Ascending aorta (tissue), 2 donors: ENCODE measurements around the gene NTM. TPM values are rescaled to one million over a fixed set of nuclear protein-coding genes. Genes with fewer than 3 reads are reported as not detected.

Source experiments
- DNase-seq, 2 donors: peaks; one replicate each; pipeline ENCODE4 v3.0.0-alpha.2; 2019; ENCODE audit warnings: low spot score in 2 of 2
- H3K27ac ChIP-seq, 2 donors: fragments of 200-600 bp; sonication (generic); one replicate each; pipeline ENCODE4 v1.5.1; 2016 to 2017; ENCODE audit warnings: mild to moderate bottlenecking in 1 of 2
- H3K27me3 ChIP-seq: fragments of 200-600 bp; sonication (generic); one replicate; pipeline ENCODE4 v1.5.1; 2017
- H3K36me3 ChIP-seq, 2 donors: fragments of 200-600 bp; sonication (generic); one replicate each; pipeline ENCODE4 v1.5.1; 2016
- H3K4me1 ChIP-seq, 2 donors: fragments of 200-600 bp; sonication (generic); one replicate each; pipeline ENCODE4 v1.5.1; 2016 to 2017; ENCODE audit warnings: mild to moderate bottlenecking in 1 of 2
- H3K4me3 ChIP-seq, 2 donors: fragments of 200-600 bp; sonication (generic); one replicate each; pipeline ENCODE4 v1.5.1; 2016 to 2017; ENCODE audit warnings: mild to moderate bottlenecking in 1 of 2
- H3K9me3 ChIP-seq, 2 donors: fragments of 200-600 bp; sonication (generic); one replicate each; pipeline ENCODE4 v1.5.1; 2016
- intact Hi-C: fragments of 100-400 bp; cut with DNase I; formaldehyde crosslinking; loops from one replicate; pipeline ENCODE4 v1.15.1; 2023
- total RNA-seq: library from RNA; depleted of rRNA; stranded (reverse); fragments of >200 nt; gene quantifications from one replicate; pipeline ENCODE4 v1.1.0, GENCODE V29; 2016
- TF ChIP-seq, protein P1 (sequence below), 3 experiments: fragments of 200-600 bp in 2 of 3; fragments of 450-650 bp in 1 of 3; sonication (generic) in 2 of 3; IDR thresholded peaks; one replicate each; pipeline ENCODE4 v1.5.1; 2016 to 2019; ENCODE audit warnings: antibody characterized with exemption in 3 of 3, mild to moderate bottlenecking in 1 of 3, moderate library complexity in 1 of 3

NTM gene
- total RNA-seq, 1 donor from 2014 or later: not detected

GRCh38 chr11:131402040-131402439 lies 31.6 kb downstream of the NTM start:
- Histone ChIP-seq H3K36me3 (no peaks in the 10 kb centered on the region), H3K4me3 (no peak overlapping the region), H3K27ac (no peak overlapping the region), H3K27me3 (no peaks in the 10 kb centered on the region), H3K9me3 (no peaks in the 10 kb centered on the region), H3K4me1 (no peaks in the 10 kb centered on the region)
- intact Hi-C loops: no loop called here
- DNase-seq: no peak
- TF ChIP-seq, protein P1, sequence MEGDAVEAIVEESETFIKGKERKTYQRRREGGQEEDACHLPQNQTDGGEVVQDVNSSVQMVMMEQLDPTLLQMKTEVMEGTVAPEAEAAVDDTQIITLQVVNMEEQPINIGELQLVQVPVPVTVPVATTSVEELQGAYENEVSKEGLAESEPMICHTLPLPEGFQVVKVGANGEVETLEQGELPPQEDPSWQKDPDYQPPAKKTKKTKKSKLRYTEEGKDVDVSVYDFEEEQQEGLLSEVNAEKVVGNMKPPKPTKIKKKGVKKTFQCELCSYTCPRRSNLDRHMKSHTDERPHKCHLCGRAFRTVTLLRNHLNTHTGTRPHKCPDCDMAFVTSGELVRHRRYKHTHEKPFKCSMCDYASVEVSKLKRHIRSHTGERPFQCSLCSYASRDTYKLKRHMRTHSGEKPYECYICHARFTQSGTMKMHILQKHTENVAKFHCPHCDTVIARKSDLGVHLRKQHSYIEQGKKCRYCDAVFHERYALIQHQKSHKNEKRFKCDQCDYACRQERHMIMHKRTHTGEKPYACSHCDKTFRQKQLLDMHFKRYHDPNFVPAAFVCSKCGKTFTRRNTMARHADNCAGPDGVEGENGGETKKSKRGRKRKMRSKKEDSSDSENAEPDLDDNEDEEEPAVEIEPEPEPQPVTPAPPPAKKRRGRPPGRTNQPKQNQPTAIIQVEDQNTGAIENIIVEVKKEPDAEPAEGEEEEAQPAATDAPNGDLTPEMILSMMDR (IDR thresholded peaks at IDR 0.05): no peak

GRCh38 chr11:131404010-131404409 lies 33.6 kb downstream of the NTM start:
- H3K36me3 ChIP-seq: no peaks in the 10 kb centered on the region
- no peaks in the 10 kb centered on the region for H3K27me3 ChIP-seq
- intact Hi-C loops: no loop called here
- no peak overlapping the region for H3K4me3 ChIP-seq
- no peak overlapping the region for H3K27ac ChIP-seq
- TF ChIP-seq, protein P1 (IDR thresholded peaks at IDR 0.05): no peak
- DNase-seq: no peak
- H3K4me1 ChIP-seq: no peaks in the 10 kb centered on the region
- no peaks in the 10 kb centered on the region for H3K9me3 ChIP-seq

DNA sequence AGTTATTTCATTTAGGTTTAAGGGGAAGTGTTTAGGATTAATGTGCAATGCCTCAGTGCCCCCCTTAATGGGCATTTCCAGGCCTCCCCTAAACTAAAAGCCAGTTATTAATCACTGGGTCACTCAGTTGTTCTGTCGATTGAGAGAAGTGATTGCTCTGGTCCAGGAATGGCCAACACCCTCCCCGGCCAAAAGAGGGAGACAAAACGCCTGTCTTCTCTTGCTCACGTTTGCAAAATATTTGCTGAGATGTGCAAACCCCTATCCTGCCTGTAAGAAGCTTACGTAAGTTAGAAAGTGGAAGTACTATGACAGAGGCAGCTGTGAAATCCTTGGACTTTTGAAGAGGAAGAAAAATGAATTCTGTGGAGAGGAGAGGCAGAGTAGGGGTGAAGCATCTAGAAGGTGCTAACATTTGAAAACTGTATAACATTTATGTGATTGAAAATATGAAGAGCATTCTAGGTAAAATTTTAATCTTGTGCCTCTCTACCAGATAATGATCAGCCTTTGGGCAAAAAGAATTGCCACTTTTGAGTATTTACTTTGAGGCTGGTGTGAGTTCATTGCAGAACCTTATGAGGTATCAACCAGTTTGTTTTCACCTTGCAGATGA lies 37.7 kb downstream of the NTM start:
- no peak for DNase-seq
- no peak overlapping the region for H3K27ac ChIP-seq
- H3K36me3 ChIP-seq: no peaks in the 10 kb centered on the region
- intact Hi-C loops: no loop called here
- no peaks in the 10 kb centered on the region for H3K4me1 ChIP-seq
- H3K9me3 ChIP-seq: no peaks in the 10 kb centered on the region
- H3K27me3 ChIP-seq: no peaks in the 10 kb centered on the region
- TF ChIP-seq, protein P1 (IDR thresholded peaks at IDR 0.05): no peak
- no peak overlapping the region for H3K4me3 ChIP-seq

DNA sequence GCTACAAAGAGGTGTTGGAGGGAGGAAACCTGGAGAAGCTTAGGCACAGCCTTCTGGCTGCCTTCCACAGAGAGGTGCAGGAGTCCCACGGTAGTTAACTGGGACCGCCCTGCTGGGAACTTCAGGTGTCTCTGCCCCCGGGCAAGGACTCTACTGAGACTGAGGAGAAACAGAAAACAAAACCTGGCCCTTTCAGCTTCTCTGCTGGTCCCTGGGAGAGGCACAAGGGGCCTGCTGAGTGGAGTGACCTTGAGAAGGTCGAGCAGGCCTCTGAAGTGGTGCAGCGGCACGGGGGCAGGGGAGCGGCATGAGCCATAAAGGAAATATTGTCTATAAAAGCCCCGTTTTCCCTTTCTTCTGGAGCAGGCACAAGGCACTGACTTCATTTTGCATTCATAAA lies 38.9 kb downstream of the NTM start:
- no peaks in the 10 kb centered on the region for H3K4me1 ChIP-seq
- TF ChIP-seq, protein P1 (IDR thresholded peaks at IDR 0.05): no peak
- DNase-seq: no peak
- intact Hi-C loops: no loop called here
- no peak overlapping the region for H3K27ac ChIP-seq
- H3K36me3 ChIP-seq: no peaks in the 10 kb centered on the region
- H3K27me3 ChIP-seq: no peaks in the 10 kb centered on the region
- no peaks in the 10 kb centered on the region for H3K9me3 ChIP-seq
- H3K4me3 ChIP-seq: no peak overlapping the region

DNA sequence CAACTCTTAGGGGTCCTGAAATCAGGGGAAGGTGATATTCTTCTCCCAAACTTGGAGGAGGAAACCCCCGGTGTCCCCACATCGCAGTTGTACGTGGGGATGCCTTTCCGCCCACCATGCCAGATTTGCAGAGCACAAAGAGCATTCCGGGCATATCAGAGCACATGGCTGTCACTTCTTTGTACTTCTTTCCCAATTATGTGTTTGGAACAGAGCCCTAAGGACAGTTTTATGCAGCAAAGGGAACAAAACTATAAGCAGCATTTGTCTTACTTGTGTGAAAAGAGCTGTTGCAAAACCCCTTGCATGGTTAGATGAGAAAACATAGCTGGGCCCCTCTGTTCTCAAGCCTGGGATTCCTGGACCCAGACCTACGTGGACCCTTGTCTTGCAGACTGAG lies 41.2 kb downstream of the NTM start:
- intact Hi-C loops: no loop called here
- no peaks in the 10 kb centered on the region for H3K4me1 ChIP-seq
- no peak for DNase-seq

More for the DNA sequence above, 41.2 kb downstream of the NTM start:
- Histone ChIP-seq H3K36me3 (no peaks in the 10 kb centered on the region), H3K4me3 (no peak overlapping the region), H3K27ac (no peak overlapping the region), H3K27me3 (no peaks in the 10 kb centered on the region), H3K9me3 (no peaks in the 10 kb centered on the region)
- TF ChIP-seq, protein P1 (IDR thresholded peaks at IDR 0.05): no peak
